GM10248 (cell line): ENCODE results near the gene SLC26A4.

Experiments
- CTCF ChIA-PET: fragments of 300-600 bp; sonication (Branson Sonifier 250); formaldehyde crosslinking; extraction: SDS; loops from one replicate; lab custom pipeline; 2021; ENCODE audit warnings: antibody characterized with exemption; lab: Yijun Ruan, JAX
- POLR2A ChIA-PET: fragments of 350-650 bp; sonication (Branson Sonifier 250); formaldehyde crosslinking; extraction: SDS; loops from one replicate; lab custom pipeline; 2020; ENCODE audit warnings: antibody characterized with exemption; lab: Yijun Ruan, JAX
- DNase-seq: peaks from one replicate; pipeline ENCODE4 v3.0.0; 2012; ENCODE audit errors: extremely low spot score
- CTCF ChIP-seq: IDR thresholded peaks from 2 replicates; pipeline ENCODE4 v1.5.1; 2012; ENCODE audit warnings: mild to moderate bottlenecking, low read depth; ENCODE audit errors: extremely low read depth, missing control alignments, control extremely low read depth

SLC26A4 gene

GRCh38 chr7:107666790-107667189, 6.2 kb downstream of the SLC26A4 start:
- no peak for DNase-seq
- ChIA-PET CTCF (no interaction called here), POLR2A (no interaction called here)
- no peak for TF ChIP-seq CTCF

- ChIA-PET POLR2A (no interaction called here), CTCF (no interaction called here)
- no peak for TF ChIP-seq CTCF
- DNase-seq = no peak
Observed at GRCh38 chr7:107667341-107667740, 6.7 kb downstream of the SLC26A4 start.

DNA sequence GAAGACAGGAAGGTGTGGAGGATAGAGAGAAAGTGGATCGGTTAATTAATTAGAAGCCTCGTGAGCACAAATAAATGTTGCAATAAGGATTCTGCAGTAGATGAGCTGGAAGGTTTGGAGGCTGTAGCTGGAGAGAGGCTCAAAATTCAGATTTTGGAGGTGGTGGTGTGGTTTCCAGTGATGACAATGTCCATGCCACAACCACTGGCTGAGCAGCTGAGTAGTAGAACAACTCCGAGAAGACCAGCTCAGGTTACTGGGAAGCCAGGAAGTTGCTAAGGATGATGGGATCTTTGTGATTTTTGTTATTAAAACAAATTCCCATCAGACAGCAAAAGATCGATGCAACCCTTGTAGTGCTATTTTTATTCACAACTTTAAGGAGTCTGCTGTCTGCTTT, 7.7 kb downstream of the SLC26A4 start:
- TF ChIP-seq CTCF = no peak
- no peak for DNase-seq
- ChIA-PET CTCF (no interaction called here), POLR2A (no interaction called here)

DNA sequence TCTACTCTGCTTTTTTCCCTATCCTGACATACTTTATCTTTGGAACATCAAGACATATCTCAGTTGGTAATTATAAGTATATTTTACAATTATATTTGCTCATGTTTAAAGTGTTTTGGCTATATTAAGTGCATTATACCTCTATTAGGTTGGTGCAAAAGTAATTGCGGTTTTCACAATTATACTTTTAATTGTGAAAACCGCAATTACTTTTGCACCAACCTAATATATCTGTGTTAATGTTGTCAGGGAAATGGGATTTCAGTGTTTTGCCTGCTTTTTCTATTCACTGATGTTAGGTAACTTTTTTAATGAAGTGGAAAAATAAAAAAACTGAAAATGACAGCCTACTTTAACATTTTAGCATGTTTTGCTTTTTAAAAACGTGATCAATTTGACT, 11.6 kb downstream of the SLC26A4 start:
- no peak for TF ChIP-seq CTCF
- POLR2A ChIA-PET = no interaction called here
- no peak for DNase-seq
- CTCF ChIA-PET = no interaction called here

- ChIA-PET CTCF (no interaction called here), POLR2A (no interaction called here)
- no peak for DNase-seq
- no peak for TF ChIP-seq CTCF
Observed at GRCh38 chr7:107676249-107676648, 15.6 kb downstream of the SLC26A4 start.

GRCh38 chr7:107678110-107678753, 17.6 kb downstream of the SLC26A4 start:
- ChIA-PET CTCF (no interaction called here), POLR2A (no interaction called here)
- TF ChIP-seq CTCF = no peak
- DNase-seq = no peak
